K562 (cell line): Measurements from ENCODE around the gene CABP2. TPM values are rescaled to one million over a fixed set of nuclear protein-coding genes. Genes with fewer than 3 reads are reported as not detected.

Source experiments
- EZH2 ChIP-seq: IDR thresholded peaks from 2 replicates; pipeline ENCODE4 v1.6.1; 2012; ENCODE audit warnings: low read depth, mild to moderate bottlenecking, inconsistent platforms, low read length, borderline replicate concordance
- HDAC8 ChIP-seq: fragments of 450-650 bp; IDR thresholded peaks from 2 replicates; pipeline ENCODE4 v1.6.1; 2016; ENCODE audit warnings: mild to moderate bottlenecking, missing genetic modification characterization, moderate library complexity, missing compliant biosample characterization
- MEIS2 ChIP-seq: fragments of 450-650 bp; IDR thresholded peaks from 2 replicates; pipeline ENCODE4 v1.6.1; 2014; ENCODE audit warnings: mild to moderate bottlenecking; ENCODE audit not compliant: partially characterized antibody
- MXI1 ChIP-seq: IDR thresholded peaks from 2 replicates; pipeline ENCODE4 v1.6.1; 2011; ENCODE audit warnings: low read depth, mild to moderate bottlenecking, improper control_type of control experiment, low read length
- MYC ChIP-seq, 2 experiments: fragments of 250-450 bp in 1 of 2; sonication (Bioruptor Pico) in 1 of 2; IDR thresholded peaks; 2 replicates each; pipeline versions ENCODE4 v1.5.1 to v1.6.1; 2012 to 2021; ENCODE audit warnings: low read depth in 2 of 2, borderline replicate concordance in 1 of 2, improper control_type of control experiment in 1 of 2, low read length in 1 of 2, mild to moderate bottlenecking in 1 of 2, moderate library complexity in 1 of 2
- NCOR1 ChIP-seq: fragments of 450-650 bp; IDR thresholded peaks from 2 replicates; pipeline ENCODE4 v1.6.1; 2016; ENCODE audit warnings: mild to moderate bottlenecking, moderate library complexity
- NFATC3 ChIP-seq: fragments of 450-650 bp; IDR thresholded peaks from 2 replicates; pipeline ENCODE4 v1.6.1; 2017; ENCODE audit warnings: mild to moderate bottlenecking
- POU5F1 ChIP-seq: fragments of 150-350 bp; IDR thresholded peaks from 2 replicates; pipeline ENCODE4 v1.6.1; 2014; ENCODE audit warnings: borderline replicate concordance, low read length, low read depth, mild to moderate bottlenecking; ENCODE audit not compliant: partially characterized antibody
- RAD51 ChIP-seq: fragments of 450-650 bp; IDR thresholded peaks from 2 replicates; pipeline ENCODE4 v1.7.1; 2016; ENCODE audit warnings: low read depth, mild to moderate bottlenecking, borderline replicate concordance
- RBM25 ChIP-seq: fragments of 200-400 bp; formaldehyde crosslinking; IDR thresholded peaks from 2 replicates; pipeline ENCODE4 v1.6.1; 2018; ENCODE audit warnings: low read length, low read depth, moderate library complexity; ENCODE audit not compliant: severe bottlenecking
- RCOR1 ChIP-seq, 2 experiments: IDR thresholded peaks; 2 replicates each; pipeline ENCODE4 v1.6.1; 2012; ENCODE audit warnings: low read depth in 2 of 2, low read length in 2 of 2, borderline replicate concordance in 1 of 2, improper control_type of control experiment in 1 of 2
- SOX6 ChIP-seq: fragments of 450-650 bp; IDR thresholded peaks from 2 replicates; pipeline ENCODE4 v1.6.1; 2014; ENCODE audit warnings: mild to moderate bottlenecking
- TSC22D4 ChIP-seq: fragments of 450-650 bp; IDR thresholded peaks from 2 replicates; pipeline ENCODE4 v1.6.1; 2016; ENCODE audit warnings: missing genetic modification characterization, missing biosample characterization, control low read depth
- ZFX ChIP-seq: sonication (generic); formaldehyde crosslinking; IDR thresholded peaks from 2 replicates; pipeline ENCODE4 v1.8.0; 2022; ENCODE audit warnings: mild to moderate bottlenecking, missing genetic modification reagents, moderate library complexity
- ZNF133 ChIP-seq: fragments of 250-450 bp; sonication (Bioruptor Pico); IDR thresholded peaks from 2 replicates; pipeline ENCODE4 v1.4.0; 2020; ENCODE audit warnings: mild to moderate bottlenecking
- ZNF184 ChIP-seq: sonication (generic); formaldehyde crosslinking; IDR thresholded peaks from 2 replicates; pipeline ENCODE4 v1.5.0; 2020; ENCODE audit warnings: missing genetic modification reagents
- ZNF408 ChIP-seq: fragments of 250-450 bp; sonication (Bioruptor Pico); IDR thresholded peaks from 2 replicates; pipeline ENCODE4 v1.4.0; 2020; ENCODE audit warnings: low read depth, mild to moderate bottlenecking, moderate library complexity
- polyA plus RNA-seq, 8 experiments: library from polyadenylated mRNA; depleted of rRNA in 4 of 8; stranded (reverse) in 5 of 8; unstranded in 3 of 8; fragments of >200 nt; fragmentation: Nextera tagmentation in 2 of 8; fragmentation: Illumina TruSeq in 1 of 8; extraction: Ambion mirVana in 2 of 8; extraction: Trizol in 1 of 8; gene quantifications; 2 replicates each; pipeline versions ENCODE4 v1.2.1 to v1.2.3, GENCODE V29; 2011 to 2014; ENCODE audit warnings: inconsistent platforms in 1 of 8, missing spikeins in 1 of 8
- total RNA-seq, 7 experiments: library from RNA; depleted of rRNA in 6 of 7; stranded (reverse); fragments of >200 nt in 6 of 7; fragmentation: Illumina TruSeq in 2 of 7; extraction: Trizol in 2 of 7; gene quantifications; 2 replicates each; pipeline versions ENCODE4 v1.2.1 to v1.2.3, GENCODE V29; 2011 to 2021; ENCODE audit warnings: low replicate concordance in 1 of 7
- TF ChIP-seq, protein P1 (sequence below), 2 experiments: IDR thresholded peaks in 1 of 2; conservative IDR thresholded peaks in 1 of 2; 2 replicates each; pipeline ENCODE4 v1.6.1; 2016; ENCODE audit warnings: low read depth in 2 of 2, mild to moderate bottlenecking in 1 of 2, missing compliant biosample characterization in 1 of 2, missing genetic modification characterization in 1 of 2, moderate library complexity in 1 of 2
- TF ChIP-seq, protein P2 (sequence below): fragments of 450-650 bp; IDR thresholded peaks from 2 replicates; pipeline ENCODE4 v1.6.1; 2016
- TF ChIP-seq, protein P3 (sequence below): fragments of 250-450 bp; sonication (Bioruptor Pico); IDR thresholded peaks from 2 replicates; pipeline ENCODE4 v1.5.0; 2022; ENCODE audit warnings: mild to moderate bottlenecking
- TF ChIP-seq, protein P4 (sequence below): sonication (generic); formaldehyde crosslinking; IDR thresholded peaks from 2 replicates; pipeline ENCODE4 v1.9.0; 2022; ENCODE audit warnings: mild to moderate bottlenecking, missing genetic modification reagents

The CABP2 gene
- total and polyA plus RNA-seq, 9 of the 15 experiments (the other 6 are each of a cell fraction or from before 2014, with no cell fraction given) = not detected

DNA sequence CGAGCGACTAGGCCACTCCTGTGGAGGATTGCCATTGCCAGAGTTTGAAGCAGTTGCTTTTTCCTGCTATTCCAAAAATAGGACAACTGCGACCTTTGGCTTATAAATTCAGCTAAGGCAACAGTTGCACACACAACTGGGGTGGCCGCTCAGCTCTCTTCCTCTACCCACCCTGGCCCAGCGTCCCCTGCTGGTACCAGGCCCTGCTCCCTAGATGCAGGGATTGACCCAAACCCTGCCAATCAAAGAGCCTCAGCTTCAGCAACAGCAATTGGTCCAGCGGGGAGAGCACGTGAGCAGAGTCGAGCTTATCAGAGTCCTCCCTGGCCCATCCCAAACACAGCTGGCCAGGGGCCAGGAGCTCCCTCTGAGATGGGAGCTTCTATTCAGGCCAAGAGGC is 22.0 kb upstream of the CABP2 start (continued):
- TF ChIP-seq, protein P1, sequence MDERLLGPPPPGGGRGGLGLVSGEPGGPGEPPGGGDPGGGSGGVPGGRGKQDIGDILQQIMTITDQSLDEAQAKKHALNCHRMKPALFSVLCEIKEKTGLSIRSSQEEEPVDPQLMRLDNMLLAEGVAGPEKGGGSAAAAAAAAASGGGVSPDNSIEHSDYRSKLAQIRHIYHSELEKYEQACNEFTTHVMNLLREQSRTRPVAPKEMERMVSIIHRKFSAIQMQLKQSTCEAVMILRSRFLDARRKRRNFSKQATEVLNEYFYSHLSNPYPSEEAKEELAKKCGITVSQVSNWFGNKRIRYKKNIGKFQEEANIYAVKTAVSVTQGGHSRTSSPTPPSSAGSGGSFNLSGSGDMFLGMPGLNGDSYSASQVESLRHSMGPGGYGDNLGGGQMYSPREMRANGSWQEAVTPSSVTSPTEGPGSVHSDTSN (CRISPR knock-in tag; IDR thresholded peaks at IDR 0.05; ENCODE audit: low read depth) = peak; percentile 53; the same call in 1 of the 2 replicates
- TF ChIP-seq, protein P1 (tag; conservative IDR thresholded peaks at IDR 0.05; ENCODE audit: low read depth) = peak; percentile 71
- TF ChIP-seq RCOR1 (IDR thresholded peaks at IDR 0.05; ENCODE audit: borderline replicate concordance in 1 of 2, low read depth in 2 of 2, low read length in 2 of 2) (peak in 1 of 2 experiments; percentile 74; a peak in 2 of 4 replicates), NFATC3 (no peak), EZH2 (no peak), HDAC8 (tag) (no peak), RAD51 (peak; percentile 87), POU5F1 (no peak), MXI1 (no peak), MYC (IDR thresholded peaks at IDR 0.05; ENCODE audit: low read depth, low read length) (no peak), MYC (CRISPR knock-in tag; IDR thresholded peaks at IDR 0.05; ENCODE audit: borderline replicate concordance, low read depth) (no peak), ZNF133 (CRISPR knock-in tag) (no peak), ZNF184 (CRISPR knock-in tag) (no peak), ZNF408 (CRISPR knock-in tag) (no peak), NCOR1 (no peak), SOX6 (no peak), RBM25 (no peak), ZFX (no peak), TSC22D4 (tag) (no peak), MEIS2 (peak; percentile 64)
- TF ChIP-seq, protein P2, sequence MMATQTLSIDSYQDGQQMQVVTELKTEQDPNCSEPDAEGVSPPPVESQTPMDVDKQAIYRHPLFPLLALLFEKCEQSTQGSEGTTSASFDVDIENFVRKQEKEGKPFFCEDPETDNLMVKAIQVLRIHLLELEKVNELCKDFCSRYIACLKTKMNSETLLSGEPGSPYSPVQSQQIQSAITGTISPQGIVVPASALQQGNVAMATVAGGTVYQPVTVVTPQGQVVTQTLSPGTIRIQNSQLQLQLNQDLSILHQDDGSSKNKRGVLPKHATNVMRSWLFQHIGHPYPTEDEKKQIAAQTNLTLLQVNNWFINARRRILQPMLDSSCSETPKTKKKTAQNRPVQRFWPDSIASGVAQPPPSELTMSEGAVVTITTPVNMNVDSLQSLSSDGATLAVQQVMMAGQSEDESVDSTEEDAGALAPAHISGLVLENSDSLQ = peak; percentile 96
- TF ChIP-seq, protein P3, sequence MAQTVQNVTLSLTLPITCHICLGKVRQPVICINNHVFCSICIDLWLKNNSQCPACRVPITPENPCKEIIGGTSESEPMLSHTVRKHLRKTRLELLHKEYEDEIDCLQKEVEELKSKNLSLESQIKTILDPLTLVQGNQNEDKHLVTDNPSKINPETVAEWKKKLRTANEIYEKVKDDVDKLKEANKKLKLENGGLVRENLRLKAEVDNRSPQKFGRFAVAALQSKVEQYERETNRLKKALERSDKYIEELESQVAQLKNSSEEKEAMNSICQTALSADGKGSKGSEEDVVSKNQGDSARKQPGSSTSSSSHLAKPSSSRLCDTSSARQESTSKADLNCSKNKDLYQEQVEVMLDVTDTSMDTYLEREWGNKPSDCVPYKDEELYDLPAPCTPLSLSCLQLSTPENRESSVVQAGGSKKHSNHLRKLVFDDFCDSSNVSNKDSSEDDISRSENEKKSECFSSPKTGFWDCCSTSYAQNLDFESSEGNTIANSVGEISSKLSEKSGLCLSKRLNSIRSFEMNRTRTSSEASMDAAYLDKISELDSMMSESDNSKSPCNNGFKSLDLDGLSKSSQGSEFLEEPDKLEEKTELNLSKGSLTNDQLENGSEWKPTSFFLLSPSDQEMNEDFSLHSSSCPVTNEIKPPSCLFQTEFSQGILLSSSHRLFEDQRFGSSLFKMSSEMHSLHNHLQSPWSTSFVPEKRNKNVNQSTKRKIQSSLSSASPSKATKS (CRISPR knock-in tag) = no peak
- TF ChIP-seq, protein P4, sequence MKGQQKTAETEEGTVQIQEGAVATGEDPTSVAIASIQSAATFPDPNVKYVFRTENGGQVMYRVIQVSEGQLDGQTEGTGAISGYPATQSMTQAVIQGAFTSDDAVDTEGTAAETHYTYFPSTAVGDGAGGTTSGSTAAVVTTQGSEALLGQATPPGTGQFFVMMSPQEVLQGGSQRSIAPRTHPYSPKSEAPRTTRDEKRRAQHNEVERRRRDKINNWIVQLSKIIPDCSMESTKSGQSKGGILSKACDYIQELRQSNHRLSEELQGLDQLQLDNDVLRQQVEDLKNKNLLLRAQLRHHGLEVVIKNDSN (CRISPR knock-in tag) = peak; percentile 94
